Measurements from ENCODE around the gene TAC3.
A peak's percentile ranks its signal among the peaks of the same experiment; 100 is the strongest.
"Not testable (repeated sequence)": the region's sequence is repeated elsewhere in the genome, so short reads cannot be mapped to it uniquely, and the experiment has no call there.

The TAC3 gene

GRCh38 chr12:57033431-57033830 is 17.1 kb upstream of the TAC3 start:
- no peak for DNase-seq (ENCODE audit: low read depth)

GRCh38 chr12:57031789-57032188 is 15.5 kb upstream of the TAC3 start:
- no peak for DNase-seq (ENCODE audit: low read depth)

- no peak for DNase-seq (ENCODE audit: low read depth)
Observed at GRCh38 chr12:57031138-57031725, 14.9 kb upstream of the TAC3 start.

DNA sequence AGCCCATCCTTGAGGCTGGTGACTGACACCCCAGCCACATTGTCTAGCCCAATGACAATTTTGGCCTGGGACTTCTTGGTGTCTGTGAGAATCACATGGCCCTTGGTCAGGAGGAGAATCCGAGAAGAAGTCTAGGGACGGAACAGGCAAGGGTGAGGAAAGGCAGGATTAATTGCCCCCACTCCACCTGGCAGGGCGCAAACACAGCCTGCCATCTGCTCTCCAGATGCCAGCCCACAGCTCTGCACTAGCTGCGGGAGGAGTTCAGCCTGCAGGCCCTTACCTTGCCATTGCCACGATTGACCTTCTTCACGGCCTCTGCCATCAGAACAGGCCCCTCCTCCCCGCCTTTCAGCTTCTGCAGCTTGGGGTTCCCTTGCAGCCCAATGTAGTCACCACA is 13.1 kb upstream of the TAC3 start:
- DNase-seq (ENCODE audit: low read depth), result no peak

- DNase-seq (ENCODE audit: low read depth), result no peak
Observed at GRCh38 chr12:57027805-57028153, 11.4 kb upstream of the TAC3 start.

DNA sequence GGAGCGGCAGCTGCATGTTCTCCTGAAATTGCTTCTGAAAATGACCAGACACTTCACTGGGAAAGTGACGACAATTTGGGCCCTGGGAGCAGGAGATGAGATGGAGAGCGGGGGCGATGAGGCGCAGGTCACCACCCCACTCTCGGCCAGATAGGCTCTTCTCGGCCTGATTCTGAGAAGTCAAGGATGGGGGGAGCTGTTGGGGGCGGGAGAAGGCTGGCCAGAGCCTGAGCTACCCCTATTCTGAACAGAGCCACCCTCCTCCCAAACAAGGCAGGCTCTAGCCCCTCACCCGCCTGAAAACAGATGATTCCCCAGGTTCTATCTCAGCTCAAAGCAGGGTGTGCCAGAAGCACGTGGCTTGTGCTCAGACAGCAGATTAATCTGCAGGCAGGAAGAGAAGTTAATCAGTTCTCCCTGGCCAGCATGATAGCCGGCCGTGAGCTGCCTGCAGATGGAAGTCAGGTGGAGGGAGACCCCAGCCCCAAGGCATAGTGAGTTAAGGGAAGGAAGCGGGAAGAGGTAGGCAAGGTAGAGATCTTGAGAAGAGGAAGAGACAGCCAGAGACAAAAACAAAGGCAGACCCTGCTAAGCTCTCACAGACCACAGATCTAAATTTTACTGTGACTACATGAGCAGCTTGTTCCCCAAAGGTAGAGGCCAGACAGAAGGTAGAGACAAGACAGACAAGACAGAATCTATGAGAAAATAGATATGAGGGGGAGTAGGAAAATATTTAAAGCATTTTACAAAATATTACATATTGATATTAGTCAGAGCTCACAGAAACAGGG is 10.9 kb upstream of the TAC3 start:
- no peak for DNase-seq (ENCODE audit: low read depth)

DNA sequence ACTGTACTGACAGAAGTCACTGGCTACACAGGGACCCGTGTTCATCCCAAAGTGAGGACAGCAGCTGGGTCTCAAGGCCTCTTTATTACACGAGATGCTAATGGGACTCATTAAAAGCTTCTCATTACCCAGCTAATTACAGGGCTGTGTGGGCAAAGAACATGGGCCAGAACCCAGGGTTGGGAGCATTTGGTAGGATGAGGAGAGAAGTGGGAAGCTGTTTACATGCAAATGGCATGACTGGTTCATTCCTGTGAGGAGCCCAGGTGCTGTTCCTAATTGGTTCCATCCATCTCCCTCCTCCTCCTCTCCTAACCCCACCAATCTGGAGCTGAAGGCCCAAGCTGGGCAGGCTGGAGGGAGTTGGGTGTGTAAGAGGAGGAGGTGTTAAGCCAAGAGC is 8.9 kb upstream of the TAC3 start:
- no peak for DNase-seq (ENCODE audit: low read depth)

GRCh38 chr12:57022324-57022723 is 6.0 kb upstream of the TAC3 start:
- not testable (repeated sequence) for DNase-seq (ENCODE audit: low read depth)

DNA sequence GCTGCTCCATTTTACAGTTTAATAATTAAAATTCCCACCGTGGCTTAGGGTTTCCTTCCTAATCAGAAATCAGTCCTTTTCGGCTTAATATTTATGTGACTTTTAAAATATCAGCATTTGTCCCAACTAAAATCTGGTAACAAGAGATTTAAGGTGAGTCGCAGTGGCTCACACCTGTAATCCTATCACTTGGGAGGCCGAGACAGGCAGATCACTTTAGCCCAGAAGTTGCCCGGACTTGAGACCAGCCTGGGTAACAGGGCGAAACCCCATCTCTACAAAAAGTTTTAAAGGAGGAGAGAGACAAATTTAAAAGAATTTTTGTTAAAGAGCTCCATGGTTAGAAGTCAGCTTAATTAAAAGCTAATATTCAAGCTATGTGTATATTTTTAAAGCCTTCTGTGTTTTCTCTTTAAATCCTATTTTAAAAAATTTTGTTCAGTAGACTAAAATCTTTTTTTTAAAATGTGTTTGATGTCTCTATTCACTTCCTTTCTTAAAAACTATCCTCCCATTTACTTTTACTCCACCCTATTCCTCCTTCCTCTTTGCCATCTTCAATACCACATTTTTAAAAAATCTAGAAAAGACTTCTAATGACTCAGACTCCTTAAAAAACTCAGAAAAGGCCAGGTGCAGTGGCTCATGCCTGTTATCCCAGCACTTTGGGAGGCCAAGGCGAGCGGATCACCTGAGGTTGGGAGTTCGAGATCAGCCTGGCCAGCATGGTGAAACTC is 3.8 kb upstream of the TAC3 start:
- DNase-seq (ENCODE audit: low read depth), result no peak

DNA sequence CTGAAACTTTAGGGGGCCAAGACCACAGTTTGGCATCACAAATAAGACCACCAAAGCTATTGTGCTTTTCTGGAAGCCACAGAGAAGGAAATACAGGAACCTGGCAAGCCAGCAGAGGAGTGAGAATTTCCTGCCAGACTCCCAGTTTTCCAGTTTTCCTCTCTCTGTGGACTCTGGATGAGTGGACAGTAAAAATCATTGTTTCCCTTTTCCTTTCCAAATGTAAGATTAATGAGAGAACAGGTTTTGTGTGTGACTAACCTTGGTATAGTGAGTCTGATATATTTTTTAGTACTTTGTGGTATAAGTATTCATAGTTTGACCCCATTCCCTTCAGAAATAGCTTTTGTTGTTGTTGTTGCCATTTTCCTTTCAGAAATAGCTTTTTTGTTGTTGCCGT is 2.6 kb upstream of the TAC3 start:
- DNase-seq (ENCODE audit: low read depth), result no peak

DNA sequence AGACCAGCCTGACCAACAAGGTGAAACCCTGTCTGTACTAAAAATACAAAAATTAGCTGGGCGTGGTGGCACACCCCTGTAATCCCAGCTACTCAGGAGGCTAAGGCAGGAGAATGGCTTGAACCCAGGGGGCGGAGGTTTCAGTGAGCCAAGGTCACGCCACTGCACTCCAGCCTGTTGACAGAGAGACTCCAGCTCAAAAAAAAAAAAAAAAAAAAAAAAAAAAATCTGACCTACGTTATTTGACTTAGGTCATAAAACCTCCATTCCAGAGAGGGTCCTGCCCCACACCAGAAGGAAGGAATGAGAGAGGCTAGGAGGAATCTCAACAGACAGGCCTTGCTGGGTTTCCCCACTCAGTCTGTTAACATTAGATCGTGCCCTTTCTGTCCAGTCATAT is 2.0 kb upstream of the TAC3 start:
- not testable (repeated sequence) for DNase-seq (ENCODE audit: low read depth)

GRCh38 chr12:57012600-57013465 is 3.5 kb downstream of the TAC3 start:
- DNase-seq (ENCODE audit: low read depth), result no peak

GRCh38 chr12:57011438-57012424 is 4.6 kb downstream of the TAC3 start:
- DNase-seq (ENCODE audit: low read depth), result no peak

- no peak for DNase-seq (ENCODE audit: low read depth)
Observed at GRCh38 chr12:57010627-57011247, 5.6 kb downstream of the TAC3 start.

GRCh38 chr12:57009949-57010626 is 6.2 kb downstream of the TAC3 start:
- no peak for DNase-seq (ENCODE audit: low read depth)

DNA sequence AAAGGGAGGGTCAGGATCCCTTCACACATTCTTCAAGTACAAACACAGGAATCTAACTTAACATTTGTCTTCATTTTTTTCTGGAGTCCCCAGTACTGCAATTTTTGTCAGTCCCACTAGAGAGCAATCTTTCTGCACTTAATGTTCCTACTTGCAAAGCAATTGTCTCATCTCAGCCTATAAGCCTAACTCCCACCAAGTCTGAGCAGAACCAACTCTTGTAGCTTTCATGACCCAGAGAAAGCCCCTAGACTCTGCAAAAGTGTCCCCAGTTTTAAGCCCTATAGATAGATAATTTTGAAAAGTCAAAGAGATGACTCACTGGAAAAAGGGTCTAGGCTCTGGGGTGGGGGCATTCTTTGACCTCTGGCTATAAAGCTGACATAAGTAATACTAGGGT is 8.2 kb downstream of the TAC3 start:
- DNase-seq (ENCODE audit: low read depth), result peak; percentile 65

DNA sequence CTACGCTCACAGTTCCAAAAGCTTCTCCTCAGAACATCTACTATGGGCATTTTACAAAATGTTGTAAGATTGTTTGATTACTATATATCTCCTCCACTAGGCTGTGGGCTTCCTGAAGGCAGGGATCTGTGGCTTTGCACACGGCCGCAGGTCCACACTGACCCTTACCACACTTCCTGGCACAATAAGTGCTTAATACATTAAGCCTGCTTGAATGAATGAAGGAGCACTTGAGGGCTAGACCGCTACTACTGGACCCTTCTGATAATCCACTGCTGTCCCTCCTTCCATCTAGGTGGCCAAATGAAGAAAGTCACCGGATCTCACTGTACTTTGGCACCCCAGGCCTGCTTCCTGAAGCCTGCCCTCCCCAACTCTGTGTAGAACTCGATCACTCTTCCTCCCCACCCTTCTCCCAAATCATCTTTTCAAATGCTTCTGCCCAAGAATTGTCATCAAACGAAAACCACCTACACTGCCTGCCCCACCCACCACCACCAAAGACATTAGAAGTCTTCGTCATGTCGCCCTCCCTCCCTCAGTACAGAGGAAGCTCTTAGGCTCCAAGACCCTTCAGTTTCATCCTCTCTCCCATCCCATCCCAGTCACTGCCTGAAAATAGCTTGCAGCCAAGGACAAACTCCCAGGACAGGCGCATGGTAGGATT is 9.4 kb downstream of the TAC3 start:
- no peak for DNase-seq (ENCODE audit: low read depth)

- DNase-seq (ENCODE audit: low read depth), result peak; percentile 14
Observed at GRCh38 chr12:57005980-57006808, 10.1 kb downstream of the TAC3 start, which contains the start of gene ZBTB39. ZBTB39 (minus strand) TSS chr12:57006546; CDS start chr12:57004917, 1,629 bp downstream.
